Activated CD8-positive, alpha-beta memory T cell treated with anti-CD3 and anti-CD28 coated beads, Interleukin-2, amount 10 ng/mL, durations not matched to agents 7 days and 5 days (primary cell): ENCODE data around the gene TAGLN2. TPM values are rescaled to one million over a fixed set of nuclear protein-coding genes. Genes with fewer than 3 reads are reported as not detected.
"Not testable (repeated sequence)": the region's sequence is repeated elsewhere in the genome, so short reads cannot be mapped to it uniquely, and the experiment has no call there.

ENCODE experiments used
- ATAC-seq: fragments of 150-1000 bp; cut with Tn5 transposase; one replicate; pipeline ENCODE4 v1.10.0; 2021; ENCODE audit warnings: moderate library complexity
- CTCF ChIA-PET: fragments of 350-600 bp; sonication (Branson Sonifier 250); formaldehyde crosslinking; loops from one replicate; lab custom pipeline; 2021; ENCODE audit warnings: antibody characterized with exemption; lab: Charles Lee
- DNase-seq: peaks from one replicate; pipeline ENCODE4 v3.0.0-alpha.2; 2020
- H3K27ac Mint-ChIP-seq: one replicate; pipeline ENCODE4 v1.8.0; 2021; ENCODE audit warnings: mild to moderate bottlenecking, mixed read lengths
- H3K27me3 Mint-ChIP-seq: one replicate; pipeline ENCODE4 v1.8.0; 2021; ENCODE audit warnings: mixed read lengths
- H3K36me3 Mint-ChIP-seq: one replicate; pipeline ENCODE4 v1.8.0; 2021; ENCODE audit warnings: mild to moderate bottlenecking, mixed read lengths
- H3K4me1 Mint-ChIP-seq: one replicate; pipeline ENCODE4 v1.8.0; 2021; ENCODE audit warnings: mixed read lengths
- H3K4me3 Mint-ChIP-seq: one replicate; pipeline ENCODE4 v1.8.0; 2021; ENCODE audit warnings: mild to moderate bottlenecking, moderate library complexity, mixed read lengths
- H3K9me3 Mint-ChIP-seq: one replicate; pipeline ENCODE4 v1.8.0; 2022; ENCODE audit warnings: low read depth, mixed read lengths
- total RNA-seq, 2 experiments: library from RNA; stranded (reverse); gene quantifications; one replicate each; pipeline ENCODE4 v1.2.3, GENCODE V29; 2021

The TAGLN2 gene
- total RNA-seq, 2 experiments from 2014 or later: 479 to 513 TPM

DNA sequence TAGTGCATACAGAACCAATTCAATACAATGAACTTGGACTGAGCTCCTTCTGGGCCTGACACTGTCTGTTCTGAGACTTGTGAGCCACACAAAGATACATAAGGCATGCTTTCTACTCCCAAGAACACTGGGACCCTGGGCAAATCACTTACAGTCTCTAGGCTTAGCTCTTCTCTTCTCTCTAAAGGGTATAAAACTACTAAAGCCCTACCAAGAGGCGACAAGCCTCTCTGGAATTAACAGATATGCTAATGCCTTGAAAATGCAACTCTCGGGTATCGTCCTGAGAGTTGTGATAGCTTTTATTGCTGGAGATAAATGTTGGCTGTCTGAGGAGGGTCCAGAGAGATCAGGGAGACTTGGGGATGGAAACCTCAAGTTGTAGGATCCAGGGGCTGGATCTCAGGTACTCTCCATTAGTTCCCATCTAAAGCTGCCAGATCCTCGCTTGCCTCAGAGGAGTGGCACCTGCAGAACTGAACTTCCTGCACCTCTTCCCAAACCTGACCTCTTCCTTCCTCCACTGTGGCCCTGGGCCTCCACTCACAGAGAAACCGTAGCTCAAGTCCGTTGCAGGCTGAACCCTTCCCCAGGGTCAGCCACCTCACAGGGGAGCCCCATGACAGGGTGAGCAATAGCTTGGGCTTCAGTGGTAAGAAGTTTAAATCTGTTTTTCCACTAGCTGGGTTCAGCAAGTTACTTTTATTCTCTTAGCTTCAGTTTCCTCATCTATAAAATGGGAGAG lies 13.8 kb downstream of the TAGLN2 start:
- Mint-ChIP-seq H3K4me3 (no peak overlapping the region), H3K4me1 (peaks cover 49% of the 10 kb centered on the region)

DNA sequence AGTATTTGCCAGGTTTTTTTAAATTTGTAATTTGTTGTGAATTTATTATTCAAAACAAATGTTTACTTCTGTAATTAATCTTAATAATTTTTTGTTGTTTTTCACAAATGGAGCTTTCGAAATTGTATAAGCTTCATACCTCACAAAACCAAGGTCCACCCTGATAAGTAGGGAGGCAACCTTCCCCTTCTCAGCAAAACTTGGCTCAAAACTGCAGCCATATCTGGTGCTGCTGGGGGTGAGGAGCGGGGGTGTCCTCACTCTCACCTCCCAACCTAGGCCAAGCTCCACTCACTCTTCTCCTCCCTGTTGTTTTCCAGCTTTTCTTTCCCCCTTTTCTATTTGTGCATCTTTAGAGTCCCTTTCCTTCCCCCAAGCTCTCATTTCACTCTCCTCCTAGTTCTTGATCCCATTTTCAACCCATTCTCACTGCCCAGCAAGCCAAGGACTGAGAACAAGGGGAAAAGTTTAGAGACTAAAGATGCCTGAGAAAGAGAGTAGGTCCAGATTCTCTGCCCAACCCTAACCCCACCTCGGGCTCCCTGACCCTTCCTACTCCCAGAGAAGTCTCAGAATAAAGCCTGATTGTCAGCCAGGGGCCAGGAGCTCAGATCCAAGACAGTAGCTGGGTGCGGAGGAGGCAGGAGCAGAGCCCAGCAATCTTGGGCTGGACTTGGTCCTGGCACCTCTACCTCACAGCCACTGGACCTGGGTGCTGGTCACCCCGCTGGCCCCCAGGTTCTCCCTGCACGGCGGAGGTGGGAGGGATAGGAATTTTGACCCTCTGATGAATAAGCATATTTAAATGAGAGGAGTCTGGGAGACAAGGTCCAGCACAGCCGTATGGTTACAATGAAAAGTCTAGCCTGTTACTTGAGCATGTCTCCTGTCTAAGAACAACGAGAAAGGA lies 17.0 kb downstream of the TAGLN2 start:
- ATAC-seq (no peak), DNase-seq (no peak)
- no peaks in the 10 kb centered on the region for H3K9me3 Mint-ChIP-seq
- H3K4me1 Mint-ChIP-seq: peaks cover 40% of the 10 kb centered on the region
- no peak overlapping the region for H3K4me3 Mint-ChIP-seq
- H3K27me3 Mint-ChIP-seq: no peaks in the 10 kb centered on the region
- no peak overlapping the region for H3K27ac Mint-ChIP-seq
- H3K36me3 Mint-ChIP-seq: peaks cover 3% of the 10 kb centered on the region
- CTCF ChIA-PET: interaction anchor here (1.3 to 2.7 kb wide), 5 partner anchors 13 to 109 kb away, joined by 3 to 8 read pairs (median 4); no protein-coding TSS in a partner anchor

More for the DNA sequence above, 13.8 kb downstream of the TAGLN2 start:
- Mint-ChIP-seq H3K36me3 (peaks cover 3% of the 10 kb centered on the region), H3K9me3 (no peaks in the 10 kb centered on the region), H3K27me3 (no peaks in the 10 kb centered on the region), H3K27ac (peak overlapping the region; percentile 83)
- peak; percentile 57 for DNase-seq
- CTCF ChIA-PET: interaction anchor here (1.0 to 1.5 kb wide), 2 partner anchors 24 to 84 kb away, joined by 3 to 4 read pairs; partner anchors contain the start of gene SLAMF8
- ATAC-seq: peak; percentile 25

DNA sequence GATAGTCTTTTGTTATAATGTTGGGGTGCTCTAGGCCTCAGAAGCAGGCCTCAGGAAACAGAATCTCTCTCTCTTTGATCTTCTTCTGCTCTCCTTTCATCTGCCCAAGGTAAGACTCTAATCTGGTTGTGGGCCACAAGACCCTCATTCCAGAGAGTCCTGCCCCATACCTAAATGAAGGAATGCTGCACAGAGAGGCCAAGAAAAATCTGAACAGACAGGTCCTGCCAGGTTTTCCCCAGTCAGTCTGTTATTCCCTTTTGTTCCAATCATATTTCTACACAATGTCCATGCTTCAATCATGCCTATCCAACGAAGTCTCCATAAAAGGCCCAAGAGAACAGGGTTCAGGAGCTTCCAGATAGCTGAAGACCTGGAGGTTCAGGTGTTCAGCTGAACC lies 18.3 kb downstream of the TAGLN2 start:
- DNase-seq: no peak
- Mint-ChIP-seq H3K27ac (no peak overlapping the region), H3K4me3 (no peak overlapping the region), H3K9me3 (no peaks in the 10 kb centered on the region), H3K27me3 (no peaks in the 10 kb centered on the region), H3K4me1 (peaks cover 26% of the 10 kb centered on the region), H3K36me3 (no peaks in the 10 kb centered on the region)
- ATAC-seq: no peak
- CTCF ChIA-PET: interaction anchor here (0.8 to 2.7 kb wide), 5 partner anchors 12 to 108 kb away, joined by 3 to 8 read pairs (median 3); no protein-coding TSS in a partner anchor

DNA sequence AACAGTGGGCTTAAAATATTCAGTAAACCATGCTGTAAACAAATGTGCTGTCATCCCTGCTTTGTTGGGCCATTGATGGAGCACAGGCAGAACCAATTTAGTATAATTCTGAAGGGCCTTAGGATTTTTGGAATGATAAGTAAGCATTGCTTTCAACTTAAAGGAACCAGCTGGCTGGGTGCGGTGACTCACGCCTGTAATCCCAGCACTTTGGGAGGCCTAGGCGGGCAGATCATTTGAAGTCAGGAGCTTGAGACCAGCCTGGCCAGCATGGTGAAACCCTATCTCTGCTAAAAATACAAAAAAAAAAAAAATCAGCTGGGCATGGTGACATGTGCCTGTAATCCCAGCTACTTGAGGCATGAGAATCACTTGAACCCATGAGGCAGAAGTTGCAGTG lies 21.3 kb downstream of the TAGLN2 start:
- not testable (repeated sequence) for H3K9me3 Mint-ChIP-seq, H3K27me3 Mint-ChIP-seq, H3K27ac Mint-ChIP-seq, DNase-seq, H3K4me1 Mint-ChIP-seq, H3K36me3 Mint-ChIP-seq, H3K4me3 Mint-ChIP-seq, ATAC-seq
- CTCF ChIA-PET: interaction anchor here (1.1 to 1.3 kb wide), 2 partner anchors 14 to 114 kb away, joined by 4 read pairs; no protein-coding TSS in a partner anchor

DNA sequence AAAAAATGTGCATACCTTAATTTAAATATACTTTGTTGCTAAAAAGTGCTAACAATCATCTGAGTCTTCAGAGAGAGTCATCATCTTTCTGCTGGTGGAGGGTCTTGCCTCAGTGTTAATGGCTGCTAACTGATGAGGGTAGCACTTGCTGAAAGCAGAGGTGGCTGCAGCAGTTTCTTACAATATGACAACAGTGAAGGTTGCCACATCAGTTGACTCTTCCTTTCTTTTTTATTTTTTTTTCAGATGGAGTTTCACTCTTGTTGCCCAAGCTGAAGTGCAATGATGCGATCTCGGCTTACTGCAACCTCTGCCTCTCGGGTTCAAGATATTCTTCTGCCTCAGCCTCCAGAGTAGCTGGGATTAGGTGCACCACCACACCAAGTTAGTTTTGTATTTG lies 22.8 kb downstream of the TAGLN2 start:
- no peaks in the 10 kb centered on the region for H3K9me3 Mint-ChIP-seq
- CTCF ChIA-PET: no interaction called here
- no peaks in the 10 kb centered on the region for H3K4me1 Mint-ChIP-seq
- no peaks in the 10 kb centered on the region for H3K27me3 Mint-ChIP-seq
- ATAC-seq (no peak), DNase-seq (no peak)
- H3K4me3 Mint-ChIP-seq: no peak overlapping the region
- no peak overlapping the region for H3K27ac Mint-ChIP-seq
- no peaks in the 10 kb centered on the region for H3K36me3 Mint-ChIP-seq

DNA sequence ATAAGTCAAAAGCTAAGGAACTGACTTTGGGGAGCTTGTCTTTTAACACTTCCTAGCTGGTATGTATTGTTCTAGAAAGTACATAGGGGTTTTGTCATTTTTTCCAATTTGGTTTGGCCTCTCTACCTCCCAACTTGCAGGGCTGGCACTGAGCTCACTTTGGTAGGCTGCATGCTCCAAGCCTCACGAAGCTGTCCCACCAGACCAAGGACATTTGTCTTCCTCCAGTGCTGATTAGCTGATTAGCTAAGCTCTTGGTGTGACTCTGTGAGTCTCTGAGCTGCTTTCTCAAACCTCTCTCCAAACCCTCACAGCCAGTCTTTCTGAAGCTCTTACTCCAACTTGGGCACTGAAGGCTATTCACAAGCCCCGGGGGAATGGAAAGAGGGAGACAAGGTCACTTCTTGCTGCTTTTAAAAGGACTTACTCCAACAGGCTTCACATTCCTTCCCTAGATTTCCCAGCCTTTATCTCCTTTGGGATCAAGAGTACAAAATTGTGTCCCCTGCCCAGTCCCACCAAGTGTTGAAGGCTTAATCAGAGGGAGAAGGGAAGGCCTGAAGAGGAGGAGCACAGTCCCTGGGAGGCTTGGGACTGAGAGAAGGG lies 24.4 kb downstream of the TAGLN2 start:
- H3K9me3 Mint-ChIP-seq: no peaks in the 10 kb centered on the region
- CTCF ChIA-PET: interaction anchor here (0.9 to 1.6 kb wide), 6 partner anchors 8 to 107 kb away, joined by 3 to 7 read pairs (median 4); no protein-coding TSS in a partner anchor
- DNase-seq (no peak), ATAC-seq (no peak)
- H3K27me3 Mint-ChIP-seq: peaks cover 4% of the 10 kb centered on the region
- no peak overlapping the region for H3K27ac Mint-ChIP-seq
- no peaks in the 10 kb centered on the region for H3K36me3 Mint-ChIP-seq
- H3K4me3 Mint-ChIP-seq: no peak overlapping the region
- no peaks in the 10 kb centered on the region for H3K4me1 Mint-ChIP-seq

DNA sequence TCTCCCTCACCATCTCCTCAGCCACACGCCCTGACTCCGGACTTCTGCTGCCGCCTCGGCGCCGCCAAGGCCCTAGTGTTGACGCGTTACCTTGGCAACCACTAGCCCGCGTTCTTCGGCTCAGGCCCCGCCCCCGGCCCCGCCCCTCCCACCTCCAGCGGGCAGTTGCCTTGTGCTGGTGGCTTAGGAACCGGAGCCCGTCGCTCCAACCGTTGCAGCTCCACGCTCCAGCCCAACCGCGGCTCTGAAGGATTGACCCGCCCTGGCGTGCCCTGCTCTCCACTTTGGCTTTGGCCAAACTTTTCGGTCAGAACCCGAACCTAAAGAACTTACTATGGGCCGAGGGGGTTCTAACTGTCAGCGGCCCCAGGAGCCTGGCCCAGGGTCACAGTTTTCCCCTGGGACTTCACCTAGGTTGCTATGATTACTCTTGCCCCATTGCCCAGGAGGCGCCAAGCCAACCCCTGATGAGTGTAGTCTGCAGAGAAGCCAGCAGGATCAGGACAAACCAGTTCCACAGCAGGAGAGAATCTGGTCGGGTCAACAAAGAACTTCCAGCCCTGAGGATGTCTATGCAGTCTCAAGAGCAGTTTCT lies 25.1 kb downstream of the TAGLN2 start, which contains the start of gene CFAP45:
Gene CFAP45 (minus strand): TSS at position 80 of the 595 bp plus-strand sequence. CDS start 67 bp downstream, at position 13.
- Mint-ChIP-seq H3K36me3 (no peaks in the 10 kb centered on the region), H3K27me3 (peaks cover 4% of the 10 kb centered on the region), H3K27ac (no peak within 1 kb of the TSS), H3K4me3 (no peak within 1 kb of the TSS), H3K9me3 (no peaks in the 10 kb centered on the region), H3K4me1 (no peaks in the 10 kb centered on the region)
- CTCF ChIA-PET: interaction anchor here (0.9 to 1.6 kb wide), 6 partner anchors 8 to 107 kb away, joined by 3 to 7 read pairs (median 4); no protein-coding TSS in a partner anchor
- ATAC-seq: peak; percentile 71
- DNase-seq: no peak

DNA sequence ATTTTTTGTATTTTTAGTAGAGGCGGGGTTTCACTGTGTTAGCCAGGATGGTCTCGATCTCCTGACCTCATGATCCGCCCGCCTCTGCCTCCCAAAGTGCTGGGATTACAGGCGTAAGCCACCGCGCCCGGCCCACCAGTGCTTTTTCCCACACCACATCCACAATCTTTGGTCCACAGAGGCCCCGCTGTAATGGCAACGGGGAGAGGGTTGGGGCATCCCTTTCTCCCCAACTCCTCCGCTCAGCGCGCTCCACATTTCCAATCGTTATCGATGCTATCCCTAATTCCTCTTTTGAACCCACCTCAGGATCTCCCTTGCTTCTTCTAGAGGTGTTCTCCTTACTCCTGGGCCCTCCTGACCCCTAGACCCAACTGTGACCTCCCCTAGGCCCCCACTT lies 25.7 kb downstream of the TAGLN2 start:
- not testable (repeated sequence) for H3K36me3 Mint-ChIP-seq, H3K4me1 Mint-ChIP-seq, ATAC-seq, DNase-seq, H3K27ac Mint-ChIP-seq, H3K4me3 Mint-ChIP-seq, H3K27me3 Mint-ChIP-seq, H3K9me3 Mint-ChIP-seq
- CTCF ChIA-PET: interaction anchor here (1.6 kb wide), 1 partner anchor 108 kb away, joined by 6 read pairs; no protein-coding TSS in a partner anchor

DNA sequence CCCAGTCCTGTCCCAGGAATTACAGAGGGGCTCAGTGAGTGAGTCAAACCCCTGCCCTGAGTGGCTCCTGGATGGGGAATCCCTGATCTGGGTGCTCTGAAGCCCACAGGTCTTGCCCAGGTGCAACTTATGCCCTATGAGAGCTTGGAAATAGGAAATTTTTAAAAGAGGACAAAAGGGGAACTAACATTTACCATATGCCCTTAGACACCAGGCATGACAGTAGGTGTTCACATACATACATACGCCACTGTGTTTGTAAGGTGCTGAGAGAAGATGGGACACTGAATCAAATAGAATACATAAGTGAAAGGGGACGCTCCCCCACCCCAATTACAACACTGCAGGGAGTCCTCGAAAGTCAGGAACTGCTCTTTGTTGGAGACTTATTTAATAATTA lies 26.8 kb downstream of the TAGLN2 start:
- H3K36me3 Mint-ChIP-seq: no peaks in the 10 kb centered on the region
- peaks cover 4% of the 10 kb centered on the region for H3K27me3 Mint-ChIP-seq
- H3K9me3 Mint-ChIP-seq: no peaks in the 10 kb centered on the region
- H3K27ac Mint-ChIP-seq: no peak overlapping the region
- no peaks in the 10 kb centered on the region for H3K4me1 Mint-ChIP-seq
- ATAC-seq (no peak), DNase-seq (no peak)
- no peak overlapping the region for H3K4me3 Mint-ChIP-seq
- CTCF ChIA-PET: no interaction called here

DNA sequence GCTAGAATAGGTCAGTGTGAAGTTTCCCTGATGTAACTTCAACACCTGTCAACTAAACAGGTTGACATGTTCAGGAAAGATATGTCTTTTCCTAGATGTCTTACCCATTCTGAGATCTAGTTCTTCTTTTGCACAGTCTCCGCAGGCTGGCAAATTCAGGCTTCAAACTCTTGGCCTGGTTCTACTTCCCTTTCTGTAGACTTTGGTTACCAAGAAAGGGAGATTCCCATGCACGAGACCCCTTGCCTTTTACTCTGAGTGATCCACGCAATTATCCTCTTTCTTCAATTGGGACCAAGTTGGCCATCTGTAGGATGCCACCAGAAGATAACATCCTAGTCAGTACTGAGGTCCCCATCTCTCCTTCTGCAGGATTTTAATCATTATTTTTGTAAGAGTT lies 27.3 kb downstream of the TAGLN2 start:
- Mint-ChIP-seq H3K27ac (no peak overlapping the region), H3K27me3 (peaks cover 4% of the 10 kb centered on the region), H3K4me1 (no peaks in the 10 kb centered on the region), H3K4me3 (no peak overlapping the region), H3K9me3 (no peaks in the 10 kb centered on the region), H3K36me3 (no peaks in the 10 kb centered on the region)
- no peak for ATAC-seq
- DNase-seq: no peak
- CTCF ChIA-PET: no interaction called here

DNA sequence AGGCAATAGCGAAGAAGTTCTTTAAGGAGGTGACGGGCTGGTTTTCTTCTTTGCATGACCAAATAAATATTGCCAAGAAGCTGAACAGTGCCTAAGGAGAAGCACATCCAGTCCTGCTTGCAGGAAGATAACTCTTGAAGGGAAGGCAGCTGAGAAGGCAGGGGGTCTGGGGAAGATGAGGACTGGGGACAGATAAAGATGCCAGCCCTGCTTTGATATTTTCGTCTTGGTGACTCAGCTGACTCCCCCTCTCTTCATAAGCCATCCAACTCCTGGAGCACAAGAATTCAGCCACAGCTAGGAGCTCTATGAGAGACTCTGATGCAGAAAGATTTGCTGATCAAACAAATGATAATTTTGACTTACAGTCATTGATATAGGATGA lies 28.8 kb downstream of the TAGLN2 start:
- H3K4me3 Mint-ChIP-seq: no peak overlapping the region
- CTCF ChIA-PET: interaction anchor here (1.1 to 13.6 kb wide), 5 partner anchors 48 to 111 kb away, joined by 4 to 430 read pairs (median 39); partner anchors contain the start of genes FCRL6 and IGSF9
- H3K9me3 Mint-ChIP-seq: no peaks in the 10 kb centered on the region
- no peak overlapping the region for H3K27ac Mint-ChIP-seq
- ATAC-seq: no peak
- peaks cover 4% of the 10 kb centered on the region for H3K27me3 Mint-ChIP-seq
- no peak for DNase-seq
- H3K36me3 Mint-ChIP-seq: no peaks in the 10 kb centered on the region
- peaks cover 2% of the 10 kb centered on the region for H3K4me1 Mint-ChIP-seq

DNA sequence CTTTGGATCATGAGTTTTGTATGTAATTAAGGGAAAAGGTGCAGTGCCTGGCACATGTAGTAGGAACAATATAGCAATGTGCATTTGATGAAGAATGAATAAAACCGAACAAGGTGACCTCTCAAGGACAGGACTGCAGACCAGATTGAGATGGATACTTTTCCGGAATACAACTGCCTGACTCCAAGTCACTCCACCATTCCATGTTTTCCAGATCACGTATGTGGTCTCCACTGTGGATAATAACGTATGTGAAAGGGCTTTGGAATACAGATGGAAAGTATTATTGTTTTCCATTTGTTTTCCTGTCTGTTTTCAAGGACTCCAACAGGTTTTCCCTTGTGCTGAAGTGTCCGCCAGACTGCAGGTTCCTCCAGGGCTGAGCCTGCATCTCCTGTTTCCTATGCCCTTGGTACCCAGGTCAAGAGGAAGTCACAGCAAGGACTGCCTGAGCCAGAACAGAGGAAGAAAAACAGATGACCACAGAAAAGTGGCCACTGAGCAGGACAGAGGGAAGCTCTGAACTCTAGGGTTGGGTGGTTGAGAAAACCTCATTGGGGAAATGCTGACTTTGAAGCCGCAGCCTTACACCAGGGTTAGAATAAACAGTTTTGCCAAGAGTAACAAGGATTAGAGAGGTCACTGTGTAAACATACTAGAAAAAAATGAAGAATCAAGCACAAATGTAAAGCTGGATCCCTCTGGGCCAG lies 29.3 kb downstream of the TAGLN2 start:
- no peak for ATAC-seq
- no peak for DNase-seq
- Mint-ChIP-seq H3K4me3 (no peak overlapping the region), H3K9me3 (no peaks in the 10 kb centered on the region), H3K4me1 (peaks cover 4% of the 10 kb centered on the region), H3K27ac (no peak overlapping the region), H3K27me3 (peaks cover 4% of the 10 kb centered on the region), H3K36me3 (no peaks in the 10 kb centered on the region)
- CTCF ChIA-PET: interaction anchor here (1.0 to 13.6 kb wide), 5 partner anchors 49 to 111 kb away, joined by 3 to 430 read pairs (median 39); partner anchors contain the start of genes FCRL6 and IGSF9
